Sigmoid colon (tissue), 4 donors: ENCODE measurements around the gene ZNF324B.

Source experiments
- EP300 ChIP-seq, 4 donors: sonication (generic); formaldehyde crosslinking; IDR thresholded peaks; one replicate each; pipeline ENCODE4 v1.6.1; 2017; ENCODE audit warnings: antibody characterized with exemption in 4 of 4
- POLR2A ChIP-seq, 2 donors: fragments of 450-650 bp; IDR thresholded peaks; one replicate each; pipeline ENCODE4 v1.6.1; 2016; ENCODE audit warnings: antibody characterized with exemption in 2 of 2, mild to moderate bottlenecking in 2 of 2, moderate library complexity in 2 of 2
- POLR2AphosphoS5 ChIP-seq, 4 donors: sonication (generic); formaldehyde crosslinking; IDR thresholded peaks; one replicate each; pipeline ENCODE4 v1.6.1; 2017; ENCODE audit warnings: antibody characterized with exemption in 4 of 4
- TF ChIP-seq, protein P1 (sequence below), 4 experiments: fragments of 450-650 bp in 3 of 4; fragments of 200-600 bp in 1 of 4; IDR thresholded peaks; one replicate each; pipeline ENCODE4 v1.5.1; 2016 to 2019; ENCODE audit warnings: antibody characterized with exemption in 4 of 4, mild to moderate bottlenecking in 3 of 4, moderate library complexity in 2 of 4

DNA sequence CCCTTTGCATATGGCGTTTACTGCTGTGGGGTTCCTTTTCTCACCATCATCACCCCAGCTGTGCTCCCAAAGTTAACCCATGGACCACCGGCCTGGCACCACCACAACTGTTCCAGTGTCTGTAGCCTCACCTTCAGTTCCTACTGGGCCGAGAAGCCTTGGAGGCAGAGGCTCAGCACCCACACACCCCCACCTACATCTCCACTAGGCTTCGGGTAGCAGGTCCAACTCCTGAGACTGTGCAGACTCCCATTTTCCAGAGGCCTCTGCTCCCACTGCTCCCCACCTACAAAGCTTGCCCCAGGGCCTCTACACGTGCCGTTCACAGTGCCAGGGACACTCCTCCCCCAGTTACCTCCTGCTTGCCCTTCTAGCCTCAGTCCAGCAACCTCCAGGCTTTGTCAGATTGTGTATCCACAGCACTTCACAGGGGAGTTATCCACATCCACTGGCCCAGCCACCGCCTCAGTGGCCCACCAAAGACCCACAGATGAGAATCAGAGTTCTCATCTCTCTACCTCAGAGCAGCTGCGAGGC is 46.3 kb downstream of the ZNF324B start:
- TF ChIP-seq POLR2AphosphoS5 (IDR thresholded peaks at IDR 0.05): no peak
- TF ChIP-seq, protein P1, sequence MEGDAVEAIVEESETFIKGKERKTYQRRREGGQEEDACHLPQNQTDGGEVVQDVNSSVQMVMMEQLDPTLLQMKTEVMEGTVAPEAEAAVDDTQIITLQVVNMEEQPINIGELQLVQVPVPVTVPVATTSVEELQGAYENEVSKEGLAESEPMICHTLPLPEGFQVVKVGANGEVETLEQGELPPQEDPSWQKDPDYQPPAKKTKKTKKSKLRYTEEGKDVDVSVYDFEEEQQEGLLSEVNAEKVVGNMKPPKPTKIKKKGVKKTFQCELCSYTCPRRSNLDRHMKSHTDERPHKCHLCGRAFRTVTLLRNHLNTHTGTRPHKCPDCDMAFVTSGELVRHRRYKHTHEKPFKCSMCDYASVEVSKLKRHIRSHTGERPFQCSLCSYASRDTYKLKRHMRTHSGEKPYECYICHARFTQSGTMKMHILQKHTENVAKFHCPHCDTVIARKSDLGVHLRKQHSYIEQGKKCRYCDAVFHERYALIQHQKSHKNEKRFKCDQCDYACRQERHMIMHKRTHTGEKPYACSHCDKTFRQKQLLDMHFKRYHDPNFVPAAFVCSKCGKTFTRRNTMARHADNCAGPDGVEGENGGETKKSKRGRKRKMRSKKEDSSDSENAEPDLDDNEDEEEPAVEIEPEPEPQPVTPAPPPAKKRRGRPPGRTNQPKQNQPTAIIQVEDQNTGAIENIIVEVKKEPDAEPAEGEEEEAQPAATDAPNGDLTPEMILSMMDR (IDR thresholded peaks at IDR 0.05): no peak
- TF ChIP-seq POLR2A (IDR thresholded peaks at IDR 0.05): no peak
- no peak for TF ChIP-seq EP300 (IDR thresholded peaks at IDR 0.05)
